ENCODE data around the gene CDH2.

The CDH2 gene

DNA sequence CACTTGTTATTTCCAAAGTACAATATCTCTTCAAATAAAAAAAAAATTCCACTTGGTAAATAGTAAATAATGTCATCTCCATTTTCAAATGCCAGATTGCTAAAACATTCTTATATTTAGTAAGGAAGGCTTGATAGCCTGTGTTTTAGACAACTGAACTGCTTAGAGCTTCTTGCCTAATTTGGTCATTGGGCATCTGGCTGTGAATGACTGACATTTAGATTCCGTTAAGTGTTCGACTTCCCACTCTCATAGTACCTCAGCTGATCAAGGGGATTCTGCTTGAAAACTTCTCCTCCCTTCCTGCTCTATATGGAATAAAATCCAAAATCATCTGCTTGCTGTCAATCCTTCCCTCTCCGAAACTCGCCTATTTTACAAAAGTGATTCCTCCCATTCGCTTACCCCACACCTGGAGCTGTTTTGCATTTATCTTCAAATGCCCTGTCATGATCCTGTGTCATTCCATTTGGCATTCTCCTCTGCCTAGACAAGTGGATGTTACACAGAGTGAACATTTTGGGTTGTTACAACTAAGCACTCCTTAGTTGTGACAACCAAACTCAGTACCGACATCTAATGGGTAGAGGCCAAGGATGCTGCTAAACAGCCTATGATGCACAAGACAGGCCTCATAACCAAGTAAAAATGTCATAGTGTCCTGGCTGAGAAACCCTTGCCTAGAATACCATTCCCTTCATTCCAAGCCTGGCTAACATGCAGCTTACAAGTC lies 181.0 kb downstream of the CDH2 start:
- no peak for DNase-seq (ENCODE audit: low read depth in 2 of 2)

GRCh38 chr18:27994571-27994970 lies 182.4 kb downstream of the CDH2 start:
- DNase-seq (ENCODE audit: low read depth in 2 of 2): no peak

DNA sequence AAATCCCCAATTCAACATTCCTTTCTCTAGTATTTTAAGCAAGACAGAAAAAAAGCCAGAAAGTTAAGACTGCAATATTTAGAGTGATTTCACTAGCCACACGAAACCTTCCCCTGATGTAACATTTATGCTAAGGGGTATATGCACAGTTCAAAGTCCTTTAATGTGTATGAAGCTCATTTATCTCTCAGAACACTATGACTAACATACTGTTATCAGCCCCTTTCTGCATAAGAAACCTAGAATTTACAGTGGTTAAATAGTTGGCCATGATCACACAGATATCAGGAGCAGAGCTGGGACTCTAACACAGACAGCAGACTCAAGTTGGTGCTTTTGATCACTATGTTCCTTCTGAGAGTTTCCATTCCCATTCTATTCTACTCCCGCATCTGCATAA lies 185.5 kb downstream of the CDH2 start:
- no peak for DNase-seq (ENCODE audit: low read depth in 2 of 2)

- no peak for DNase-seq (ENCODE audit: low read depth in 2 of 2)
Measured at GRCh38 chr18:27985832-27986231, 191.1 kb downstream of the CDH2 start.

DNA sequence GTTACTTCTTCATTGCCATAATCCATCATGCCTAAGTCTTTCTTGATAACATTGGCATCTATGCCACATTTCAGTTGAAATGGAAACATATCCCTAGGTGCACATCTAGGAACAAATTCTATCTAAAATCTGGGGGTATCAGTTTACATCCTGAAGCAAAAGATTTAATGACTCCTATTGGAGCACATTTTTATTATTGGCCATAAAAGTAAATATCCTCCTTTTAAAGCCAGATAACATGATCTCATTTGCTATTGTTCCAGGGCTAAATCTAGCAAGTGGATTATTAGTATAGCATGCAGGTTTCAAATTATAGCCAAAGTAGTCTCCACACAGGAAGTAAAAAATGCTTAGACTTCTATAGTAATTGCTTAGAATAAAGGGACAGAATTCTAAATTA lies 193.2 kb downstream of the CDH2 start:
- DNase-seq (ENCODE audit: low read depth in 2 of 2): no peak

DNA sequence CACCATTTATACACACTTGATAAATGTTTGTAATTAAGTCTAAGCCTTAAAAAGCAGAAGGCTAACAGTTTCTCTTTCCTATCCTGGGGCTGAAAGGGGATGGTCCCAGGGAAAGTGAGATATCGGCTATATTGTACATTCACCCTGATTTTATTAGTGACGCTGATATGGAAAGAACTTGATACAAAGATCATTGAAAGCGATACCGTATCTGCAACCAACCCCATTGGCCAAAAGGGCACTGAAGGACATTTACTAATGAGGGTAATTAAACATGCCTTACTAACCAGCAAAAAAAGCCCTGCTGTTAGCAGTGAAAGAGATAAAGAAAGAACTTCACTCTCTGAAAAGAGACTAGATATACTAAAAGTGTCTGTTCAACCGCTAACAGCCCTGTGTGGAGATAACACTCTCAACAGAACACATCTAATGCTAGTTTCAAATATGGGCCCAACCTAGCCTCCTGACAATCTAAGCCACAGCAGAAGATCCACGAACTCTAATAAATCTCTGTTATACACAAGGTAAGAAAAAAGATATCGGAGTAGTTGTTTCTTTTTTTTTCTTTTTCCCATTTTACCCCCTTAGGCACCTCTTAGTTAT lies 200.0 kb downstream of the CDH2 start:
- DNase-seq (ENCODE audit: low read depth in 2 of 2): no peak

- no peak for DNase-seq (ENCODE audit: low read depth in 2 of 2)
Measured at GRCh38 chr18:27970321-27970720, 206.6 kb downstream of the CDH2 start.

DNA sequence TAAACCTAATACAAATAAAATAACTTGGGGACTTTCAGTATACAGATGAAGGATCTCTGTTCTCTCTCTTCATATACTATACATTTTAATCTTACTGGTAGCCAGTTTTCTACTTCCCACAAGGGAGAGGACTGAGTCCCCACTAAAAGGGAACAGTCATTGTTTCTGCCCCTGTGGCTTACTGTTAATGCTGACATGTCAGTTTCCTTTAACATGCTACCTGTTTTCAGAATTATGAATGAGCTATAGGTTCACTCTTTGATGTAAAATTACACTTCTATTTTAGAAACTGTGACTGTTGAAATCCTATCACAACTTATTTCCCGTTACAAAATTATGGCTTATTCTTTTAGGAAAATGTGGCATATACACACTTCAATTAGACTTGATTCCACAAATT lies 207.7 kb downstream of the CDH2 start:
- DNase-seq (ENCODE audit: low read depth in 2 of 2): no peak

GRCh38 chr18:27967913-27968824 lies 208.8 kb downstream of the CDH2 start:
- no peak for DNase-seq (ENCODE audit: low read depth in 2 of 2)

DNA sequence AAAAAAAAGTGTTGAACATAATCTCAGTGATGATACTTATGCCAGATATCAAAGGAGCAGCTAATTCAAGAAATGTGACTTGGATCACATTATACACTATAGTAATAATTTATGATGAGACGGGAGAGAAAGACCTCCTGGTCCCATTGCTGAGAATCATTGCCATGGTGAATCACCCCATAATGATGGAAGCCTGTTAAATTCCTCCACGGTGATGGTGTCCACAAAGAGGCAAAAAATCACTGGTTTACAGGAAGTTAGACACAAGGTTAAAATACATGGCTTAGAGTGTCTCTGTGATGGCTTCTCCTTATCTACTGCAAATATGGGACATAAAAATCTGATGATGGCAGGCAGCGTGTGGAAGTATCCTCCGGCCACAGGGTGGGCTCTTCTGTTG lies 210.0 kb downstream of the CDH2 start:
- no peak for DNase-seq (ENCODE audit: low read depth in 2 of 2)

GRCh38 chr18:27964811-27965210 lies 212.1 kb downstream of the CDH2 start:
- no peak for DNase-seq (ENCODE audit: low read depth in 2 of 2)

DNA sequence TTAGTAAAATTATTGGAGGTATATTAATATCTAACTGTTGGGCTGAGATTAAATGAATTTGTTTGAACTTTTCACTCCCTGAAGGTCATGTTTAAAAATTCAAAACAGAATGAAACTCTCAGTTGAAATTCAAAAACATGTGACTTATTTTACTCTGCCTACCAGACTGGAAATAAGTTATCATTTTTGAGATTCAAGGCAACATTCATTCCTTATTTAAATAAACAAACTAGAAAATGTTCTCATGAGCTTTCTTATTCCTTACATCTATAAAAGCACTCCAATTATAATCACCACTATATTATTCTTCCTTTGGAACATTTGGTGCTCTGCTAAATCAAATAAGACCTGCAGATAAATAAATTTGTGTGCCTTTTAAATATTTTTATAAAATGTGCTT lies 217.8 kb downstream of the CDH2 start:
- DNase-seq (ENCODE audit: low read depth in 2 of 2): no peak

DNA sequence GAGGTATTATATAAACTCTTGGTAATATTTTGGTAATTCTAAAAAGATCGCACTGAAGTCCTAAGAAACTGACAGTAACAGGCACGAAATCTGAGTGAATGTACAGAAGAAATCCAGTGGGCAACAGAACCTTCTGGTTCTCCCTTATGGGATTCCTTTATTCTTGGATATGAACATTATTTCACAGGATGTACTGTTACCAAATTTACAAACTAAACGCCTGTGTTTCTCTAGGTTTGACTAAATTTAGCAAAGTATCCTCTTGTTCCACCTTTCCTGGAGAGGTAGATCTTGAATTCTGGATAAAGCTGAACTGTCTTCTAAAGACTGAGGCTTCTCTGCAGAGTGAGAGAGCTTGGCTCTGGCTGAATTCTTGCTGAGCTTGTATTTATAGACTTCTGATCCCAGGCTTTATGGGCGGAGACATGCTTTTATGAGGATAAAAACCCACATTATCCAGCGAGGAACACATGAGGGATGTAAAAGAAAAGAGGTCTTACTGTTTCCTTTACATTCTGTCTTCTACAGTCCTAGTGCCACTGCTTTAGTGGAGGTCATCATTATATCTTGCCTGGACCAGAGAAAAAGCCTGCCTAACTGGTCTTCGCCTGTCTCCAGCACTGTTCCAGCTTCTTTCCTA lies 220.8 kb downstream of the CDH2 start:
- no peak for DNase-seq (ENCODE audit: low read depth in 2 of 2)

GRCh38 chr18:27954226-27954625 lies 222.7 kb downstream of the CDH2 start:
- no peak for DNase-seq (ENCODE audit: low read depth in 2 of 2)

DNA sequence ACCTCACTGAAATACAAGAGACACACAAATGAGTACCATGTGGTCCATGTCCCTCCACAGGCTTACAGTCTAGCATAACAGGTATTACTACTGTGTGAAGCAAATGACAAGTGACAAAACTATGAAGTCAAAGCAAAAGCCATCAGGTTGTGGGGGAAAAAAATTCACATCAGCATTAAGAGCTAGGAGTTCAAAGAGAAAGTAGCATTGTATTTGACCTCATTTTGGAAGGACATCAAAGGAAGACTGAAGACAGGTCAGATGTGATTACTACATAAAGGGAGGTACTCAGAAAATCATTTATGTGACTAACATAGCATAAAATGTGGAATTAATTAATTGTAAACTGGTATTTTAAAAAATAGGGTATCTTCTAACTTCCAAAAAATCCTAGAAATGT lies 224.2 kb downstream of the CDH2 start:
- DNase-seq (ENCODE audit: low read depth in 2 of 2): no peak

- DNase-seq (ENCODE audit: low read depth in 2 of 2): no peak
Measured at GRCh38 chr18:27950648-27951228, 226.2 kb downstream of the CDH2 start.

DNA sequence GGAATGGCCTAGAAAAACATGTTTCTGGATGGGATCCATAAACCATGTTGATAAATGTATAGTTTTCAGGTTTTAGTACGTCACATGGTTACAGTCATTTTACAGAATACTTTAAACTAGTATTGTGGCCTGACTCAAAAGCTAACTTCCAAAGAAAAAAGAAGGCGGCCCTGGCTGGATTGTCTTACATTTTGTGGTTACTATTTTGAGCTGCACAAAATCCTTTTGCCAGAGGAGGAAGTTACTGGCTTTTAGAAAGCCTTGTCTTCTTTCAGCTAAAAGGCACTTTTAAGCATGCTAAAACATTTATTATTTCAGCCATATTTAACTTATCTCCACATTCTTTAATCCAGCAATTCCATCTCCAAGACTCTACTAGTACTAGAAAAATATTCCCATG lies 227.9 kb downstream of the CDH2 start:
- DNase-seq (ENCODE audit: low read depth in 2 of 2): no peak

DNA sequence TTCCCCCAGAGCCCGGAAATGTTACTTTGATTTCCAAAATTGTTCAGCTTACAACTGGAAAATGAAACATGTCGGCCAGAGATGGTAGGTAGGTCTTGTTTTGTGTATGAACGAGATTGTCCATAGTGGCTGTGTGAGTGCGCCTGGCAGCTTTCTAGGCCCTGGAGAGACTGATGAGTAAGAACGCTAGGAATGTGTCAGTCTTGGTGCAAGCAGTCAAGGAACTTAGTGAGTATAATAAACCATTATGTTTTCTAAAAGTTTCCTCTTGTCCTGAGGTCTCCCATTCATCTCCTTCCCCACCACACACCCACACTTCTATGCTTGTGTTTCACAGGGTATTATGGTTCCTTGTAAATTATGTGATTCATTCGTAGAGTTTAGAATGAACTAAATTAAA lies 234.2 kb downstream of the CDH2 start:
- no peak for DNase-seq (ENCODE audit: low read depth in 2 of 2)

DNA sequence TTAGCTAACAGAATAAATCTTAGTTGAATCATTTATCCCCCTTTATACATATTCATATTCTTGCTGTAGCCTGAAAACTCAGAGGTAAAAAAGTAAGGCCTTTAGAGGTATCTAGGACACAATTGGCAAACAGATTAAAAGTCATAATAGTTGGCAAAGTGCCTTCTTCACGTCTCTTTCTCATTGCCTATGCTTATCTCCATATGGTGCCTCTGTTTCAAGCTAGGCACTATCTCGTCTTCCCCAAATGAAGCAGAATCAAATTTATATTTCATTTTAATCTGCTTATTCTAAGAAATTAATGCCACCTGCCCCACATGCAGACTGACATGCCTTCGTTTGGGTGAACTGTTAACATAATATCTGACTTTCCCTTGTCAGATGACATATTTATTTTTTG lies 245.4 kb downstream of the CDH2 start:
- no peak for DNase-seq (ENCODE audit: low read depth in 2 of 2)

DNA sequence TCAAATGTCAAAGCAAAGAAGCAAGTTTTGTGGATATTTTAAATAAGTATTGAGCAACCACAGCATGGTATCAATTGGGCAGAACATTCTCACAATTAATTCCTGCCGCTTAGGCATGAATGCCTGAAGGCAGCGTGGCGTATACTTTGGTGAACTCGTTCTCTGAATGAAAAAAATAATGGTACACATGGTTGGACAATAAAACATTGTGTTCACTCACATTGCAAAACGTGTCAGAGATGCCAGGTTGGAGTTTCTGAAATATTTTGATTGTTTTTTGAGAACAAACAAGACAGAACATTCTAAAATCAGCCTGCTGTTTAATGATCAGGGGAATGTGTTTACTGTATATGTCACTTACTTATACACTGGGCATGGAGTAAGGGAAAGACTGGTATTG lies 254.2 kb downstream of the CDH2 start:
- DNase-seq (ENCODE audit: low read depth in 2 of 2): no peak

GRCh38 chr18:27921904-27922751 lies 254.8 kb downstream of the CDH2 start:
- no peak for DNase-seq (ENCODE audit: low read depth in 2 of 2)
